Amniotic stem cell (primary cell): ENCODE data around the gene MASP2.
A peak's percentile ranks its signal among the peaks of the same experiment; 100 is the strongest.
"Not testable (repeated sequence)": the region's sequence is repeated elsewhere in the genome, so short reads cannot be mapped to it uniquely, and the experiment has no call there.

Experiments
- DNase-seq: peaks from one replicate; lab custom pipeline; 2025; lab: John Stamatoyannopoulos, UW

The MASP2 gene

GRCh38 chr1:11046625-11047365 lies at the start of gene MASP2:
Gene MASP2 (minus strand): TSS chr1:11047239. CDS start chr1:11047207, 32 bp downstream.
- no peak for DNase-seq

GRCh38 chr1:11083784-11084183 lies 36.7 kb upstream of the MASP2 start:
- not testable (repeated sequence) for DNase-seq

GRCh38 chr1:11080931-11081330 lies 33.9 kb upstream of the MASP2 start:
- no peak for DNase-seq

GRCh38 chr1:11078631-11079030 lies 31.6 kb upstream of the MASP2 start:
- no peak for DNase-seq

DNA sequence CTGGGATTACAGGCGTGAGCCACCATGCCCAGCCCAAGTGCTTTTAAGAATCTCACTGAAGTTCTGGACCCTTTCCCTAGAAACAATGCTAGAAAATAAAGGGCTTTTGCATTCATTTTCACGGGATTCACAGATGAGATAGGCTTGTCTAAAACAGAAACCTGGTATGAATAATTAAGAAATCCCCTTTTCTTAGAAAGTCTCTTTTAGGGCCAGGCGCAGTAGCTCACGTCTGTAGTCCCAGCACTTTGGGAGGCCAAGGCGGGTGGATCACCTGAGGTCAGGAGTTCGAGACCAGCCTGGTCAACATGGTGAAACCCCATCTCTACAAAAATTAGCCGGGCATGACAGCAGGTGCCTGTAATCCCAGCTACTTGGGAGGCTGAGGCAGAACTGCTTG lies 26.4 kb upstream of the MASP2 start:
- not testable (repeated sequence) for DNase-seq

DNA sequence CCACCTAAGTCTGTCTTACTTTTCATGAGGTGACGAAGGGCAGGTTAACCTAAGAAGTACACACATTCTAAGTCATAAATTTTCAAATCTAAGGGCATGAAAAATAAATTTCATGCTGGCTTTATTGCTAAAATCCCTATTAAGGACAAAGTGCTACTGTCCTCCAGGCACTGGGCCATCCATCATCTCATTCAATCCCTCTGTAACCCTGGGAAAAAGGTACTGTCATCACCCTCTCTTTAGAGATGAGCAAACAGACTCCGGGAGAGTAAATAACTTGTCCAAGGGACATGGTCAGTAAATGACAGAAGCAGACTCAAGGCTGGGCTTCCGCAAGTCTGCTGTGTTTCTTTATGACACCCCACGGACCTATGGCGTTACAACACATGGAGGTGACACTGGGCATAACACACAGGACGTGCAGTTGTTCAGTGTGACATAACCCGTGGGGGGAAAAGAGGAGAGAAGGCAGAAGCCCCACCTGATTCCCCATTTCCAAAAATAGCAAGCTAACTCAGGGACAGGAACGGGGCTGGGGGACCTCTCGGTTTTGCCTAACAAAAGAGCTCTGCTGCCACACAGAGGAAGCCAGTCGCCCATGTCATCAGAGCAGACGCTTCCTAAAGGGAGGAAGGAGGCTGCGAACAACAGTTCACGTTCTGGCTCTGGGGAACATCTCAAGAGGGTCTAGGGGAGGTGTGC lies 25.3 kb upstream of the MASP2 start:
- no peak for DNase-seq

- no peak for DNase-seq
Observed at GRCh38 chr1:11071463-11072215, 24.6 kb upstream of the MASP2 start.

DNA sequence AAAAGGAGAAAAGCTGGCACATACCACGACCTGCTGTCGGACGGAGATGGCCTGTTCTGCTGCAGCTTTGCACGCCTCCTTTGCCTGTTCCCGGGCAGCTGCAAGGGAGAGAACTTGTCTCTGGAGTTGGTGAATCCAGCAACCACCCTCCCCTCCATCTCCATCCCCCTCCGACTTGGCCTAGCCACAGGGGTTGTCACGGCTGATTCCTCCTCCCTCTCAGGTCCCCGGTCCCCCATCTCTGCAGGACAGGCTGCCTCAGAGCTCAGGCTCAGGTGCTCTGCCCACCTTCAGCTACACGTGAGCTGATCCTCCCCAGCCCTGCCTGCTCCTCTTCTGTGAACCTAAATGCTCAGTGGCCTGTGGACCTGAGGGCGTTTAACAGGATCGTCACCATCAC lies 23.8 kb upstream of the MASP2 start:
- no peak for DNase-seq

DNA sequence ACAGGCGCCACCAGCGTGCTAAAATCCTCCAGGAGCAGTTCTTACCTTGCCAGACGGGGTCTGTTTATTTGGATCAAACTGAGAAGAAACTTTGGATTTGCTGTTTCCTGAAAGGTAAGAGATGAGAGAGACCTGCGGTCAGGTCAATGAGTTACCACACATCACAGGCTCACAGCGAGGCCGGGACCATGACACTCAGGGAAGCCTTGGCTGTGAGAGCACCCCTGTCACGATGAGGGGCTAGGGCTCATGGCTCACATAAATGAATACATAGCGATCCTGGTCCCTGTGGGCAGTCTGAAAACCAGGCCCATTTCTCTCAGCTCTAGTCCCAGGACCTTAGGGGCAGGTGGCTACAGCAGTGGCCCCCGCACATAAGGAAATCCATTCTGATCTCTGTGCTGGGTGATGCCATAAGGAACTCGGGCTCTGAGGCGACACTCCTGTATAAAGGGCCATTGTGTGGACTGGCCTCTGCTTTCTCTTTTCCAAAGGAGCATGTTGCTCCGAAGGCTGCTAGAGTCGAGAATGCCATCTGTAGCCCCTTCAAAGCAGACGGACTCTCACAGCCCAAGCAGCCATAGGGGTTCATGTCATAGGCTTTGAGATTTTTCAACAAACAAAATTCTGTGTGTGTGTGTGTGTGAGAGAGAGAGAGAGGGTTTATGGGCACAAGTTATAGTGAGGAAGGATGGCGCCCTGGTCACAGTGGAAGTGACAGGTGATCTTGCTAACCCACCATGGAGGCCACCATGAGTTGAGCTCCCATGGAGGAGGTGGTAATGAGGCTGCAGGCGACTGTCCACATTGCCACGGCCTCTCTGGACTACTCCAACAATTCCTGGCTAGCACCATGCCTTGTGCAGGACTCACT lies 21.8 kb upstream of the MASP2 start:
- no peak for DNase-seq

- no peak for DNase-seq
Observed at GRCh38 chr1:11067716-11068599, 20.9 kb upstream of the MASP2 start.

- no peak for DNase-seq
Observed at GRCh38 chr1:11065796-11066195, 18.8 kb upstream of the MASP2 start.

DNA sequence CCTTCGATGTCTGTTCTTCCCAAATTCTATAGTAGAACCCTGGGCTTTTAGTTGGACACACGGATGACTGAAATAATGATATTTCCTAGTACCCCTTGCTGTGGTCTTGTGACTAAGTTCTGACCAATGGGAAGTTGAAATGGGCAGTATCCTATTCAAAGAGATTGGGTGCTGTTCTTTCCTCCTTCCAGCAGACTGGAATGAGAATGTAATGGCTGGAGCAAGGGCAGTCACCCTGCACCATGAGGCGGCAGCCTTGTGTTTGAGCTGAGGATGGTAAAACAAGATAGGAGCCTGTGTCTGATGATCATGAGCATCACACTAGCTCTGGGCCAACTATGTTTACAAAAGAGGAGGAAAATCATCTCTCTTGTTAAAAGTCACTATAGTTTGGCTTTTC lies 17.9 kb upstream of the MASP2 start:
- no peak for DNase-seq

DNA sequence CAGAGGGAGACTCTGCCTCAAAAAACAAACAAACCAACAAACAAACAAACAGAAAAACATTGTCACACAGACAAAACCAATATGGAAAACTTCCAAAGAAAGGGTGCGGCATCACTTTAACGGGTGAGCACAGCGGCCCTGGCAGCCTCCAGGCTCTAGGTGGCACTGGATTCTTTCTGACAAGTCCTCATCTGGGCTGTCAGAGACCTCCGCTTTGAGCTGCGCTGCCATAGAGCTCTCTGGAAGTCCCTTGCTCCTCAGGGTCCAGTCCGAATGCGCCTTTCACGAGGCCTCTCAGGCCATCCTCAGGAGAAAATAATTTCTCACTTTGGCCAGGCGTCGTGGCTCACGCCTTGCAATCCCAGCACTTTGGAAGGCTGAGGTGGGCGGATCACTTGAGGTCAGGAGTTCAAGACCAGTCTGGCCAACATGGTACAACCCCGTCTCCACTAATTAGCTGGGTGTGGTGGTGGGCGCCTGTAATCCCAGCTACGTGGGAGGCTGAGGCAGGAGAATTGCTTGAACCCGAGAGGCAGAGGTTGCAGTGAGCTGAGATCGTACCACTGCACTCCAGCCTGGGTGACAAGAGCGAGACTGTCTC lies 17.0 kb upstream of the MASP2 start:
- DNase-seq = not testable (repeated sequence)

- no peak for DNase-seq
Observed at GRCh38 chr1:11062965-11063401, 15.9 kb upstream of the MASP2 start.

DNA sequence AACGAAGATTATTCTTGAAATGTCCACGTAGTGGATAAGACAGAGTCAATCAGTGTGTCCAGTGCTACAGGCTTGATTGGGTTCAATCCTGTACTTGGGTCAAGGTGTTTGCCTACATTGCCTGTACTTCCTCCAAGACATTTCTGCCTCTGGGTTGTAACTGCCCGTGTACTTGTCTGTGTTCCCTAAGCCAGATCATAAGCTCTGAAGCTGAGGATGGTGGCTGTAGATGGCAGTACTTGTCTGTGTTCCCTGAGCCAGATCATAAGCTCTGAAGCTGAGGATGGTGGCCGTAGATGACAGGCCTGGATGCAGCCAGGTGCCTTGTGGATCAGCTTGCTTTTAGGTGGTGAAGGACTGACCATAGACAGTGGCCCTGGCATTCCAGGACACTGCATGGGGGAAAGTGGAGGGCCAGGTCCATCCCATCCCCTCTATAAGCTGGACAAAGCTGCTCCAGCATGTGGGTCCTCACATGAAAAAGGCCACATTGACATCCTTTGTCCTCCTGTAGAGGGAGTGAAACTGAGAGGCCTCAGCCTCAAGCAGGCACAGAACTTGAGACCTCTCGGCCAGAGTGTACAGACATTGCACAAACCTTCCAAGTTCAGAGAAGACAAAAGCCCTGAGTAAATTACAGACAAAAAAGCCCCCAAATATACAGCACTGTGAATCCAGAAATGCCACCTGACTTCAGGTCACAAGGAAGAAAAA lies 14.8 kb upstream of the MASP2 start:
- DNase-seq = no peak

DNA sequence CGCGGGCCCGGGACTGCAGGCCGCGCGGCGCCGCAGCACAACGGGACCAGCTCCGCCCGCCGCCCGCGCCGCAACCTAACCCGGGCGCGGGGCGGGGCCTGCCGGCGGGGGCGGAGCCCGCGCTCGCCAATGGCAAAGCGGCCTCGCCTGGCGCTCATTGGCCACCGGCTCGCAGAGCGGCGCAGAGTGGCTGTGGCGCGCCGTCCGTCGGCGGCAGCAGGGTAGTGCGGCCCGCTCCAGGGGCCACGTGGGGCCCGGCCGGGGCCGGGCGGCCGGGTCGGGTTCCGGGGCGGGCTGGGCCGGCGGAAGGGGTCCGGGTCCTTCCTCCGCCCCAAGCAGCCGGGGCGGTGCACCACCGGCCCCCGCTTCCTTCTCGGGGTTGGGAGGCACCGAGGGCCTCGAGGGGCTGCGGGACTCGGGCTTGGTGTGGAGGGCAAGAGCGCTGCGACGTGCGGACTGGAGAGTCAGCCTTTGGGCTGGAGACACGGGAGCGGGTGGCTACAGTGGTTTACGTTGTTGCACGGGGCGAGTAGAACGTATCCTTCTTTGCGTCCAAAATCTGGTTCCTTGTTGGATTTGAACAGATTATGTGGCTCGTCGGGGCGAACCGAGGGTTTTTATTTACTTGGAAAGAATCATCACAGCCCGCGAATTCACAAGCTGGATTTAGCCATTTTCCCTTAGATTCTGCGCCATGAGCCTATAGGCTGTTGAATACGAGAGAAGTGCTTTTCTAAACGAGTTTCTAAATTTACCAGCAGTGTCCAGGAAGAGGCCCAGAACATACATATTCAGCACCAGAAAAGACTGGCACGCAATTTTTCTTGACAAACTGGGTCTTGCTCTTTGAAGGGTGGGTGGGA lies 13.2 kb upstream of the MASP2 start, which contains the start of gene SRM:
Gene SRM, minus strand, starts transcription at position 51 of the 863 bp plus-strand sequence. CDS start 75 bp downstream, outside the sequence.
- DNase-seq = peak; percentile 75

- no peak for DNase-seq
Observed at GRCh38 chr1:11059155-11059967, 12.3 kb upstream of the MASP2 start.
